ENCODE data around the gene PADI2. TPM values are rescaled to one million over a fixed set of nuclear protein-coding genes. Genes with fewer than 3 reads are reported as not detected.

Gene PADI2
- total and polyA plus RNA-seq, 2 donors (not counting 1 experiment from before 2014, with no cell fraction given): 0.25 to 14.2 TPM

DNA sequence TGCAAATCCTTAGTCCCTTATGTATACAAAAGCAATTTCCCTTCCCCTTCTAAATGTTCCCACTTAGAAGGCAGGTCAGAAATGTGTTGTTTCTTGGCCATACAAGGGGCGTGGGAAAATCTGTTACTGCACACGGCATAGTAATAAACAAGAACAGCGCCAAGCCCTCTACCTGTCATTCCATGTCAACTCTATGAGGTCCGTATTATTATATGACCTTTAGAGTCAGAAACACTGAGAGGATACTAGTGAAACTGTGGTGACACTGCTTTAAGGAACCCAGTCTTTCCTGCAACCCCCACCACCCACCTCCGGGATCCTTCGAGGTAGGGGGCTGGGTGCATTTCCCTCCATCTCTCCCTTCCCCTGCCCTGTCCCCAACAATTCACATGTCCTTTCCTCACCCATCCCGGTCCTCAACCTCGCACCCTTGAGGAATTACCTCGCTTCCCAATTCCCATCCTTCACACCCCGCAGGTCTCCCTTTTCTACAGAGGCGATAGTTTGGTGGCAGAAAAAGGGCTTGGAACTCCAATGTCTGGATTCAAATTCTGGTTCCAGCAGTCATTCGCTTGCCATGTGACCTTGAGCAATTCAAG is 66.1 kb downstream of the PADI2 start:
- Histone ChIP-seq H3K9me3 (ENCODE audit: control extremely low read depth in 1 of 3, control insufficient read depth in 2 of 3, insufficient read depth in 1 of 3, low read length in 2 of 3) (no peaks in the 10 kb centered on the region), H3K4me2 (replicated peaks; ENCODE audit: low read depth, low read length, poor library complexity, severe bottlenecking) (peak overlapping the region; percentile 83), H3K27ac (ENCODE audit: low read length in 2 of 2) (peak overlapping the region; percentile 58 to 83), H4K20me1 (ENCODE audit: control insufficient read depth, insufficient read depth, low read length, poor library complexity, severe bottlenecking) (peaks cover 7% of the 10 kb centered on the region), H3K4me1 (ENCODE audit: control insufficient read depth in 2 of 2, insufficient read depth in 2 of 2, low read length in 2 of 2) (peaks cover 12 to 13% of the 10 kb centered on the region in 2 donors), H3K4me3 (ENCODE audit: control extremely low read depth in 1 of 5, extremely low read depth in 1 of 5, insufficient read depth in 1 of 5, low read depth in 2 of 5, low read length in 4 of 5) (peak overlapping the region; percentile 61 to 90 (median 81)), H3K79me2 (ENCODE audit: control insufficient read depth, insufficient read depth, low read length) (peaks cover 60% of the 10 kb centered on the region), H3K36me3 (replicated peaks in 1 of 2; ENCODE audit: control extremely low read depth in 1 of 2, control insufficient read depth in 1 of 2, extremely low read depth in 1 of 2, insufficient read depth in 2 of 2, low read length in 1 of 2) (peaks cover 2 to 17% of the 10 kb centered on the region in 2 experiments), H2AFZ (ENCODE audit: insufficient read depth, low read depth, low read length, poor library complexity, severe bottlenecking) (peak overlapping the region; percentile 80), H3K27me3 (replicated peaks in 1 of 4; ENCODE audit: control extremely low read depth in 1 of 4, control insufficient read depth in 3 of 4, insufficient read depth in 4 of 4, low read length in 3 of 4) (no peaks in the 10 kb centered on the region), H3K9ac (ENCODE audit: low read length) (peak overlapping the region; percentile 78)
- 17% methylated on average over 5 of the region's 12 CpGs for WGBS (ENCODE audit: insufficient coverage)
- no peak for ATAC-seq (ENCODE audit: low read depth)
- Mint-ChIP-seq H3K4me1 (peaks cover 30% of the 10 kb centered on the region), H3K27ac (peak overlapping the region; percentile 97), H3K27me3 (peaks cover 4% of the 10 kb centered on the region), H3K4me3 (peak overlapping the region; percentile 99), H3K9me3 (ENCODE audit: insufficient read depth) (no peaks in the 10 kb centered on the region)
- ChIA-PET CTCF (interaction anchor here (0.6 kb wide), 1 partner anchor 591 kb away, joined by 3 read pairs; no protein-coding TSS in a partner anchor), POLR2A (no interaction called here)
- no peak for TF ChIP-seq CTCF (IDR thresholded peaks at IDR 0.05)
- no peak for TF ChIP-seq EZH2 (IDR thresholded peaks at IDR 0.05; ENCODE audit: borderline replicate concordance, insufficient read depth, low read depth, low read length, poor library complexity, severe bottlenecking)
- no peak for DNase-seq
- intact Hi-C loops (cut with micrococcal nuclease): no loop called here

- H3K27me3 Mint-ChIP-seq: no peaks in the 10 kb centered on the region
- TF ChIP-seq EZH2 (IDR thresholded peaks at IDR 0.05; ENCODE audit: borderline replicate concordance, insufficient read depth, low read depth, low read length, poor library complexity, severe bottlenecking): no peak
- no peak for TF ChIP-seq CTCF (IDR thresholded peaks at IDR 0.05)
- Histone ChIP-seq H3K4me1 (ENCODE audit: control insufficient read depth in 2 of 2, insufficient read depth in 2 of 2, low read length in 2 of 2) (peaks cover 12 to 13% of the 10 kb centered on the region in 2 donors), H3K9ac (ENCODE audit: low read length) (no peak overlapping the region), H3K9me3 (ENCODE audit: control extremely low read depth in 1 of 3, control insufficient read depth in 2 of 3, insufficient read depth in 1 of 3, low read length in 2 of 3) (no peaks in the 10 kb centered on the region), H4K20me1 (ENCODE audit: control insufficient read depth, insufficient read depth, low read length, poor library complexity, severe bottlenecking) (peaks cover 9% of the 10 kb centered on the region), H2AFZ (ENCODE audit: insufficient read depth, low read depth, low read length, poor library complexity, severe bottlenecking) (no peak overlapping the region), H3K27ac (ENCODE audit: low read length in 2 of 2) (peak overlapping the region in 1 of 2 donors; percentile 83), H3K4me2 (replicated peaks; ENCODE audit: low read depth, low read length, poor library complexity, severe bottlenecking) (peak overlapping the region; percentile 83), H3K36me3 (replicated peaks in 1 of 2; ENCODE audit: control extremely low read depth in 1 of 2, control insufficient read depth in 1 of 2, extremely low read depth in 1 of 2, insufficient read depth in 2 of 2, low read length in 1 of 2) (peaks cover 2 to 17% of the 10 kb centered on the region in 2 experiments), H3K4me3 (ENCODE audit: control extremely low read depth in 1 of 5, extremely low read depth in 1 of 5, insufficient read depth in 1 of 5, low read depth in 2 of 5, low read length in 4 of 5) (no peak overlapping the region), H3K27me3 (replicated peaks in 1 of 4; ENCODE audit: control extremely low read depth in 1 of 4, control insufficient read depth in 3 of 4, insufficient read depth in 4 of 4, low read length in 3 of 4) (no peaks in the 10 kb centered on the region), H3K79me2 (ENCODE audit: control insufficient read depth, insufficient read depth, low read length) (peaks cover 65% of the 10 kb centered on the region)
- H3K4me1 Mint-ChIP-seq: peaks cover 30% of the 10 kb centered on the region
- ChIA-PET CTCF (interaction anchor here (0.6 kb wide), 1 partner anchor 591 kb away, joined by 3 read pairs; no protein-coding TSS in a partner anchor), POLR2A (no interaction called here)
- intact Hi-C loops (cut with micrococcal nuclease): no loop called here
- no peaks in the 10 kb centered on the region for H3K9me3 Mint-ChIP-seq (ENCODE audit: insufficient read depth)
- H3K27ac Mint-ChIP-seq: no peak overlapping the region
- peak overlapping the region; percentile 68 for H3K4me3 Mint-ChIP-seq
- ATAC-seq (ENCODE audit: low read depth): no peak
- no peak for DNase-seq
These were observed 66.6 kb downstream of the PADI2 start for GRCh38 chr1:17052641-17053040.

All from B cell (primary cell).